Fibroblast of skin of scalp (primary cell): ENCODE results near the gene GSTT4.
"Not testable (repeated sequence)": the region's sequence is repeated elsewhere in the genome, so short reads cannot be mapped to it uniquely, and the experiment has no call there.

Experiments used
- DNase-seq: peaks from one replicate; pipeline ENCODE4 v3.0.0-alpha.2; 2013

The GSTT4 gene

GRCh38 chr22:23952794-23953405, 52.4 kb downstream of the GSTT4 start:
- DNase-seq = not testable (repeated sequence)

- not testable (repeated sequence) for DNase-seq
Measured at GRCh38 chr22:23951383-23951782, 53.9 kb downstream of the GSTT4 start.

GRCh38 chr22:23949764-23950163, 55.5 kb downstream of the GSTT4 start:
- DNase-seq = not testable (repeated sequence)
